Central memory CD4-positive, alpha-beta T cell (primary cell): ENCODE data around the gene IFT122.
"Not testable (repeated sequence)": the region's sequence is repeated elsewhere in the genome, so short reads cannot be mapped to it uniquely, and the experiment has no call there.

Experiments used
- DNase-seq: peaks from one replicate; pipeline ENCODE4 v3.0.0; 2022

IFT122 gene

GRCh38 chr3:129481225-129481765 is 41.3 kb downstream of the IFT122 start:
- DNase-seq: not testable (repeated sequence)

DNA sequence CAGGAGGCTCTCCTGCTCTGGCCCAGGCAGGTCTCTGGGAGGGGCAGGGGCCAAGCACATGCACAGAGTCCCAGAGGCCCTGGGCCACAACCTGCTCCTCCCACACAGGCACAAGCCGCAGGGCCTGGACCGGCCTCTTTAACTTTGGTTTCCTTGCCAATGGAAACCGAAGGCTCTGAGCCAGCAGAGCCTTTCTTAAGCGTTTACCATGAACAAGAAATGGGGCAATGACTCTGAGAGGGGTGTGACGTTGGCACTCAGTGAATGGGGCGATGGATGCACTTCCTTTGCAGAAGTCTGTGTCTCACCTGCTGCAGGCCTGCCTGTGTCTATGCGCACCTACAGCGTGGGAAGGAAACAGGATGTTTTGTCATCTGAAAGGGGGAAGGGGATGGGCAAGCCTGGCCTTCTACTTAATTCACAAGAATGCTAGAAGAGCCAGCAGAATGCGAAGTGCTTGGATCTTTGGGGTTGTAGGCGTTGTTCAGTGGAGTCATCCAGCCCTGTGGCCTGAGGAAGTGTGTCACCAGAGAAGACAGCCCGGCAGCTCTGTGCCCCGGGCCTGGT is 41.8 kb downstream of the IFT122 start:
- DNase-seq: peak; percentile 81

- no peak for DNase-seq
These were observed 42.7 kb downstream of the IFT122 start for GRCh38 chr3:129482721-129483120.

DNA sequence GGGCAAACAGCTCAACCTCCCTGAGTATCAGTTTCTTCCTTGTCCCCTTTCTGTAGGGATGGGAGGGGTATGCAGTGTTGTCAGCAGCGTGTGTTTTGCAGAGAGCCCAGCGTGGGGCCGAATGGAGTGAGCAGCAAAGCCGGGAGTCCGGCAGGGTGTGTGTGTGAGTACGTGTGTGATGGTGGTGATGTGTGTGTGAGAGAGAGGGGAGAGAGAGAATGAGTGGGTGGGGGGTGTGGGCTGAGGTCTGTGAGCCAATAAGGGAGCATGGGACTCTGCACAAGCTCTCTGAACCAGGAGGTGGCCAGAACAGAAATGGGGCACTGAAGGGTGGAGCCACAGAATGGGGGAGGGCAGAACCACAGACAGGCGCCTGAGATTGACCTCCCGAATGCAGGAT is 43.8 kb downstream of the IFT122 start:
- no peak for DNase-seq

- DNase-seq: not testable (repeated sequence)
These were observed 45.1 kb downstream of the IFT122 start for GRCh38 chr3:129485146-129485545.

GRCh38 chr3:129485721-129486663 is 46.0 kb downstream of the IFT122 start:
- DNase-seq: no peak

GRCh38 chr3:129486664-129487035 is 46.6 kb downstream of the IFT122 start:
- no peak for DNase-seq

DNA sequence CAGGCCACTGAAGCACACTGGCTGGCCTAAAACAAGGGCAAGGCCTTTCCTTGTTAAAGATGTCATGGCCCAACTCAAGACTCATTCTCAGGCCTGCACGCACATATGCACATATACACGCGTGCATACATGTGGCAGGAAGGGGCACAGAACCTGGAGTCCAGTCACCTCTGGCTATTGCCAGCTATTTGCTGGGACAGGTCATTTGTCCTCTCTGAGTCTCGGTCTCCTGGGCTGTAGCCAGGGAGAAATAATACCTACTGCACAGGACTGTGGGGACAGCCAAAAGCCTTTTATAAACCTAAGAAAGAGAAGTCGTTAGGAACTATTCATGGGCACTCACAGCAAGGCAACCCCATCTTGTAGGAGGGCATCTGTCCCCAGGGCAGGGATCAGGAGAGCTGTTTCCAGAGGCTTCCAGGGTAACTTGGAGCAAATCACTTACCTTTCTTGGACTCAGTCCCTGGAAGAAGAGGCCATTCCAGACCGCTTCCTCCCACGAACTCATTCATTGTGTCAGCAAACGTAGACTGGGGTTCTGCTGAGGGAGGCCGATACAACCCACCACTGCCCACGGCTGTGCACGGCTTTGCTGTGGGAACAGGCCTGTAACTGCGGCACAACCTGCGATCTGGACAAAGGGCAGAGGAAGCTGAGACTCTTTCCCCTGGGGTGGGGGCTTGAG is 47.3 kb downstream of the IFT122 start:
- no peak for DNase-seq

GRCh38 chr3:129487868-129488335 is 47.9 kb downstream of the IFT122 start:
- DNase-seq: not testable (repeated sequence)

DNA sequence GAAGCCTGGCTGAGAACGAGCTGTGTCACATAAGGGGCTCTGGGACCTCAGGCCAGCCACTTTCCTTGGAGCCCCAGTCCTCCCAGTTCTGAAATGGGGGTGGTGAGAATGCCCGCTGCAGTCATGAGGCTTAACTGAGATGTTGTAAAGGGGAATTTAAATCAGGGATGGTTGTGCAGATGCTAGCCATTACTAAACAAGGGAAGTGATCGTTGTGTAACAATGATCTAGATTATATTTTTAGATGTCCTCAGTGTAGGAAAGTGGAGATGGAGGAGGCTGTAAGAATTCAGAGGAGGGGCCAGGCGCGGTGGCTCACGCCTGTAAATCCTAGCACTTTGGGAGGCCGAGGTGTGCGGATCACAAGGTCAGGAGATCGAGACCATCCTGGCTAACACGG is 49.2 kb downstream of the IFT122 start:
- not testable (repeated sequence) for DNase-seq

GRCh38 chr3:129490273-129490675 is 50.2 kb downstream of the IFT122 start:
- peak; percentile 39 for DNase-seq

DNA sequence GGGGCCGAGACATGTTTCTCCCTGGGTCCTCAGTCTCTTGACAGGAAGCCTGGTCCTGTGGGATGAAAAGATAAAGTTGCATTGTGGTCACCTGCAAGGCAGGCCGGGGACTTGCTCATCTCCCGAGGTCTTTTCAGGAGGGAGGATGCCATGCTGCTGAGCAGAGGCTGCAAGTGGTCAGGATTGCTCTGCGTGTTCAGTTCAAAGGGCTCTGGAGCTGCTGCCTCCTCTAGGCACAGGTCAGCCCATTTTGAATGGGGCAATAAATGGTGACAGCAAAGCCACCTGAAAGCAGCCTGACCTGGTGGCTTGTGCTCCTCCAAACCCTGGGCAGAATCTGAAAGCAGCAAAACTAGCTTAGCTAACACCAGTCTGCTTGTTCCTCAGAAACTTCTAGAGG is 51.1 kb downstream of the IFT122 start:
- not testable (repeated sequence) for DNase-seq

DNA sequence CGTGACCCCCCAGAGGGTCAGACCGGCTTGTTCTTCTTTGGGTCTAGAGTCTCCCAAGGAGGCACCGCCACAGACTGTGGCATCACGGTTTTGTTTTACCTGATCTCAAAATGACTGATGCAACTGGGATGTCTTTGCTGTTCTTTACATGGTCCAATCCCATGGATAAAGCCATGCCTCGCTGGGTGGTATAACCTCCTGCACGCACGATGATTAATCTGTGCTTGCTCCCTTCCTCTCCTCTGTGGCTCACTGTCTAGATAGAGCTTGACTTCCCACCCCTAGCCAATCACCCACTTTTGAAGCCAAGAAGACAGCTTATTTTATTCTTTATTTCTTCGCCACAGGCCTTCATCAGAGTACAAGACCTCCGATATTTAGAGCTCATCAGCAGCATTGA is 51.8 kb downstream of the IFT122 start:
- DNase-seq: no peak

- DNase-seq: no peak
These were observed 52.7 kb downstream of the IFT122 start for GRCh38 chr3:129492691-129493090.

DNA sequence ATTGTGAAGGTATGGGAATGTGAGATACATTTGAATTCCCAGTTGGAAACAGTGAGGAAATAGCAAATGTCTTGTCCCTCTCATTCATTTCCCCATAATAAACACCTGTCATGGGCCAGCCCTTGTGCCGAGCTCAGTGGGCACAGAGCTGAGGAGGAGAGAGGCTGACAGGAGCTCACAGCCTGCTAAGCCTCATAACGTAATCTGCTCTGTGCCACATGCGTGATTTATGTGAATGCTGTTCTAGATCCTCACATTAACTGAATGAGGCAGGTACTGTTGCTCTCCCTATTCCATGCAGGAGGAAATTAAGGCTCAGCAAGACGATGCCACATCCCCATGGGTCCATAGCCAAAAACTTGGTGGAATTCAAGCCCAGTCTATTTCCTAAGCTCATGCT is 53.2 kb downstream of the IFT122 start:
- no peak for DNase-seq

DNA sequence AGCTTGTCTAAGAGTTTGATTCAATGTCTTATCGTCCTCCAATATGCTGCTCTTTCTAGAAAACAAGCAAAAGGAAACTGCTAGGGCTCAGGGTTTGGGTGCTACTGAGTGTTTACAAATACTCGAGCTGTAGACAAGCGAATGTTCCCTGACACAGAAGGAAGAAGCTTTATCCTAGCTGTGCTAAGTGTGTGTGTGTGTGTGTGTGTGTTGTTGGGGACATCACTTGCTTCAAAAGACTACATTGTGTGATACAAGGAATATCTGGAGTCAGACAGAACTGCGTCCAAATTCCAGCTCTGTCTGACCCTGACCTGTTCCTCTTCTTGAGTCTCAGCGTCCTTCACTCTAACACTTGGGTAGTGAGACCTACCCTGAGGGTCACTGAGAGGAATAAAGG is 54.5 kb downstream of the IFT122 start:
- DNase-seq: not testable (repeated sequence)

DNA sequence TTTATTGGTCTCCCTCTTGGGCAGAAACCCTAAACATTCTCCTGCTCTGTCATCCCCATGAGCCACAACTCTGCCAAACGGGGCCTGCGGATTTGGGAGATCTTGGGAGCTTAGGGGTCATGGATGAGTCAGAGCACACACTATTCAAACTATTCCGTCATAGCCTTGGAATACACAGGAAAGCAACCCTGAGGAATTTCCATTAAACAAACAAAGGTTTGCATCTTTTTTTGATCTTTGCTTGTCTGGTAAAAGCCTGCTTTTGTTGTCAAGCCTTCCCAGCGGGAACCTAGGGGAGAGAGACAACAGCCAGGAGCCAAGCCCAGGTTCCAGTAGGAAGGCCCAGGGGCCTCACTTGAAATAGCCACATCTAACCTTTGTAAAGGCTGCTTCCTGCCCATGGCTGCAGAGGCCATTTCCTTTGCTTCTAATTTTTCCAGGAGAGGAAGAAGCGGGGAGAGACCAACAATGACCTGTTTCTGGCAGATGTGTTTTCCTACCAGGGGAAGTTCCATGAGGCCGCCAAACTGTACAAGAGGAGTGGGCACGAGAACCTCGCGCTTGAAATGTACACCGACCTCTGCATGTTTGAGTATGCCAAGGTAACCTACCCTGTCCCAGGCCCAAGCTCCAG is 55.1 kb downstream of the IFT122 start:
- DNase-seq: not testable (repeated sequence)

GRCh38 chr3:129497876-129498275 is 57.9 kb downstream of the IFT122 start:
- DNase-seq: not testable (repeated sequence)

- DNase-seq: not testable (repeated sequence)
These were observed 58.8 kb downstream of the IFT122 start for GRCh38 chr3:129498603-129499488.

GRCh38 chr3:129499604-129500333 is 59.7 kb downstream of the IFT122 start:
- not testable (repeated sequence) for DNase-seq

- no peak for DNase-seq
These were observed 60.3 kb downstream of the IFT122 start for GRCh38 chr3:129500334-129500658.
